H1 (cell line): ENCODE data around the gene NKTR. TPM values are rescaled to one million over a fixed set of nuclear protein-coding genes. Genes with fewer than 3 reads are reported as not detected.

ENCODE experiments used
- CTCF ChIA-PET: fragments of 300-600 bp; sonication (Branson Sonifier 250); formaldehyde crosslinking; loops from one replicate; lab custom pipeline; 2021; ENCODE audit not compliant: partially characterized antibody; lab: Charles Lee
- POLR2A ChIA-PET: fragments of 300-600 bp; sonication (Branson Sonifier 250); formaldehyde crosslinking; loops from one replicate; lab custom pipeline; 2021; ENCODE audit warnings: inconsistent platforms; ENCODE audit not compliant: partially characterized antibody; lab: Charles Lee
- DNase-seq, 2 experiments: peaks; one replicate each; pipeline versions ENCODE4 v3.0.0 to v3.0.0-alpha.2; 2010 to 2022; ENCODE audit warnings: low spot score in 2 of 2, low read depth in 1 of 2, mixed read lengths in 1 of 2
- FAIRE-seq: peaks from 2 replicates; lab custom pipeline; 2011; peaks lifted over from hg19 to GRCh38; lab: Jason Lieb, UNC
- H2AFZ ChIP-seq: 2 replicates; pipeline ENCODE4 v1.8.1; 2012; ENCODE audit warnings: low read length, inconsistent platforms
- H2AK5ac ChIP-seq: 2 replicates; pipeline ENCODE4 v1.6.1; 2013; ENCODE audit warnings: low read depth, low read length
- H2BK120ac ChIP-seq: replicated peaks from 2 replicates; pipeline ENCODE3; 2013; ENCODE audit warnings: low read depth, low read length, inconsistent platforms
- H2BK12ac ChIP-seq: 2 replicates; pipeline ENCODE4 v1.6.1; 2013; ENCODE audit warnings: low read depth, low read length
- H2BK15ac ChIP-seq: 2 replicates; pipeline ENCODE4 v1.6.1; 2013; ENCODE audit warnings: low read length
- H2BK20ac ChIP-seq: 2 replicates; pipeline ENCODE4 v1.6.1; 2013; ENCODE audit warnings: low read length
- H2BK5ac ChIP-seq: 2 replicates; pipeline ENCODE4 v1.6.1; 2013; ENCODE audit warnings: low read depth, low read length
- H3K14ac ChIP-seq: 2 replicates; pipeline ENCODE4 v1.6.1; 2013; ENCODE audit warnings: inconsistent platforms; ENCODE audit not compliant: insufficient read length
- H3K18ac ChIP-seq: 2 replicates; pipeline ENCODE4 v1.6.1; 2013; ENCODE audit warnings: low read length; ENCODE audit errors: extremely low read depth
- H3K23ac ChIP-seq: 2 replicates; pipeline ENCODE4 v1.6.1; 2013; ENCODE audit warnings: inconsistent platforms; ENCODE audit not compliant: insufficient read length
- H3K23me2 ChIP-seq: 2 replicates; pipeline ENCODE4 v1.6.1; 2013; ENCODE audit warnings: low read depth, low read length
- H3K27ac ChIP-seq: 2 replicates; pipeline ENCODE4 v1.6.1; 2011; ENCODE audit warnings: low read depth, low read length, inconsistent platforms
- H3K27me3 ChIP-seq, 4 experiments: replicated peaks in 1 of 4; 1 replicate in 1 of 4; 2 replicates in 3 of 4; pipeline versions ENCODE4 v1.6.1 to v1.8.1; 2011 to 2013; ENCODE audit warnings: low read length in 3 of 4, mild to moderate bottlenecking in 3 of 4, inconsistent platforms in 2 of 4, mixed read lengths in 2 of 4, moderate library complexity in 1 of 4; ENCODE audit not compliant: control insufficient read depth in 3 of 4, insufficient read depth in 3 of 4; ENCODE audit errors: extremely low read depth in 1 of 4
- H3K36me3 ChIP-seq, 4 experiments: 2 replicates each; pipeline versions ENCODE4 v1.6.1 to v1.8.1; 2011 to 2013; ENCODE audit warnings: mild to moderate bottlenecking in 4 of 4, low read length in 3 of 4, moderate library complexity in 2 of 4, control low read depth in 1 of 4, inconsistent platforms in 1 of 4; ENCODE audit not compliant: insufficient read depth in 4 of 4, control insufficient read depth in 2 of 4
- H3K4ac ChIP-seq: replicated peaks from 2 replicates; pipeline ENCODE3; 2013; ENCODE audit warnings: low read length, low read depth, mixed read lengths, inconsistent platforms; ENCODE audit not compliant: insufficient read length
- H3K4me1 ChIP-seq, 4 experiments: replicated peaks in 1 of 4; 1 replicate in 1 of 4; 2 replicates in 3 of 4; pipeline versions ENCODE4 v1.6.1 to v1.8.1; 2011 to 2013; ENCODE audit warnings: low read length in 3 of 4, inconsistent platforms in 2 of 4, mixed read lengths in 1 of 4; ENCODE audit not compliant: insufficient read depth in 4 of 4, control insufficient read depth in 3 of 4
- H3K4me2 ChIP-seq, 2 experiments: 2 replicates each; pipeline versions ENCODE4 v1.6.1 to v1.8.1; 2011 to 2013; ENCODE audit warnings: low read depth in 2 of 2, low read length in 2 of 2, control low read depth in 1 of 2, inconsistent platforms in 1 of 2, mild to moderate bottlenecking in 1 of 2; ENCODE audit not compliant: insufficient read depth in 1 of 2
- H3K4me3 ChIP-seq, 4 experiments: fragments of 200-600, 300-600 bp in 1 of 4; sonication (generic), shearing (Covaris generic), sonication (Bioruptor Twin) in 1 of 4; 2 replicates each; pipeline versions ENCODE4 v1.5.1 to v1.8.1; 2011 to 2016; ENCODE audit warnings: low read length in 4 of 4, low read depth in 3 of 4, control low read depth in 2 of 4, inconsistent platforms in 2 of 4, mild to moderate bottlenecking in 2 of 4, mixed read lengths in 1 of 4, moderate library complexity in 1 of 4; ENCODE audit not compliant: insufficient read depth in 2 of 4; ENCODE audit errors: extremely low read depth in 1 of 4
- H3K56ac ChIP-seq: replicated peaks from 2 replicates; pipeline ENCODE3; 2013; ENCODE audit warnings: low read depth, mild to moderate bottlenecking, mixed read lengths, low read length, inconsistent platforms; ENCODE audit not compliant: insufficient read length
- H3K79me1 ChIP-seq: 2 replicates; pipeline ENCODE4 v1.6.1; 2013; ENCODE audit warnings: low read depth, low read length, control low read depth
- H3K79me2 ChIP-seq, 2 experiments: 2 replicates each; pipeline versions ENCODE4 v1.6.1 to v1.8.1; 2012 to 2013; ENCODE audit warnings: low read length in 2 of 2, mild to moderate bottlenecking in 2 of 2, inconsistent platforms in 1 of 2; ENCODE audit not compliant: insufficient read depth in 2 of 2, control insufficient read depth in 1 of 2
- H3K9ac ChIP-seq, 4 experiments: replicated peaks in 1 of 4; 1 replicate in 1 of 4; 2 replicates in 3 of 4; pipeline versions ENCODE4 v1.6.1 to v1.8.1; 2011 to 2013; ENCODE audit warnings: low read depth in 3 of 4, low read length in 3 of 4, control low read depth in 2 of 4, mild to moderate bottlenecking in 2 of 4, moderate library complexity in 2 of 4, inconsistent platforms in 1 of 4; ENCODE audit errors: extremely low read depth in 1 of 4
- H3K9me3 ChIP-seq, 2 experiments: 2 replicates each; pipeline versions ENCODE4 v1.6.1 to v1.8.1; 2012 to 2013; ENCODE audit warnings: mild to moderate bottlenecking in 2 of 2, moderate library complexity in 2 of 2, control low read depth in 1 of 2, inconsistent platforms in 1 of 2, low read depth in 1 of 2, low read length in 1 of 2, mixed read lengths in 1 of 2; ENCODE audit not compliant: insufficient read depth in 2 of 2
- H4K20me1 ChIP-seq, 2 experiments: replicated peaks in 1 of 2; 2 replicates each; pipeline versions ENCODE3 to v1.8.1; 2011 to 2013; ENCODE audit warnings: inconsistent platforms in 2 of 2, low read length in 2 of 2, mild to moderate bottlenecking in 1 of 2; ENCODE audit not compliant: insufficient read depth in 2 of 2, control insufficient read depth in 1 of 2
- H4K5ac ChIP-seq: 2 replicates; pipeline ENCODE4 v1.6.1; 2013; ENCODE audit warnings: low read length, low read depth, mixed read lengths, inconsistent platforms; ENCODE audit not compliant: insufficient read length
- H4K8ac ChIP-seq: 2 replicates; pipeline ENCODE4 v1.8.0; 2013; ENCODE audit warnings: mild to moderate bottlenecking, moderate library complexity, low read length, inconsistent platforms; ENCODE audit not compliant: insufficient read depth; ENCODE audit errors: extremely low read depth
- H4K91ac ChIP-seq: replicated peaks from 2 replicates; pipeline ENCODE3; 2013; ENCODE audit warnings: low read length, mixed read lengths, inconsistent platforms; ENCODE audit not compliant: insufficient read length
- CBX5 ChIP-seq: fragments of 300-800, 300-1000 bp; sonication (generic); IDR thresholded peaks from 2 replicates; pipeline ENCODE4 v1.7.1; 2016; ENCODE audit warnings: antibody characterized with exemption, low read length, low read depth
- CEBPB ChIP-seq: IDR thresholded peaks from 2 replicates; pipeline ENCODE4 v1.6.1; 2012; ENCODE audit warnings: low read depth, low read length
- E2F6 ChIP-seq: IDR thresholded peaks from 2 replicates; pipeline ENCODE4 v1.6.1; 2012; ENCODE audit warnings: inconsistent platforms
- JUND ChIP-seq: IDR thresholded peaks from 2 replicates; pipeline ENCODE4 v1.6.1; 2011; ENCODE audit warnings: mild to moderate bottlenecking, improper control_type of control experiment, low read length
- KDM1A ChIP-seq: fragments of 200-600, 300-600 bp; sonication (generic); IDR thresholded peaks from 2 replicates; pipeline ENCODE4 v1.7.1; 2016; ENCODE audit warnings: mild to moderate bottlenecking, low read length, borderline replicate concordance
- KDM4A ChIP-seq: IDR thresholded peaks from one replicate; pipeline ENCODE4 v1.7.1; 2012; ENCODE audit warnings: low read depth, mild to moderate bottlenecking, moderate library complexity, low read length, inconsistent platforms; ENCODE audit not compliant: severe bottlenecking
- MAX ChIP-seq: IDR thresholded peaks from 2 replicates; pipeline ENCODE4 v1.6.1; 2012; ENCODE audit warnings: inconsistent platforms
- SP1 ChIP-seq: IDR thresholded peaks from 2 replicates; pipeline ENCODE4 v1.6.1; 2011; ENCODE audit warnings: low read depth, low read length
- SP4 ChIP-seq: IDR thresholded peaks from 2 replicates; pipeline ENCODE4 v1.6.1; 2012; ENCODE audit warnings: low read length, inconsistent platforms
- TAF1 ChIP-seq: IDR thresholded peaks from 2 replicates; pipeline ENCODE4 v1.6.1; 2011; ENCODE audit warnings: mild to moderate bottlenecking, low read depth, low read length
- TAF7 ChIP-seq: optimal IDR thresholded peaks from 2 replicates; pipeline ENCODE3; 2011; ENCODE audit warnings: low read depth, mild to moderate bottlenecking, inconsistent platforms, low read length, moderate library complexity, borderline replicate concordance
- WGBS, 2 experiments: shearing (Covaris generic) in 1 of 2; methylation state at CpG; one replicate each; pipeline versions ENCODE4 v1.1.6 to v1.1.7; 2013 to 2015; ENCODE audit warnings: low lambda C conversion rate in 2 of 2, mixed read lengths in 2 of 2, inconsistent platforms in 1 of 2, low coverage in 1 of 2, missing lambda C conversion rate in 1 of 2; ENCODE audit not compliant: insufficient replicate concordance in 2 of 2, insufficient coverage in 1 of 2, insufficient read length in 1 of 2; ENCODE audit errors: extremely low coverage in 1 of 2, missing lambda C conversion rate in 1 of 2; 5-methylcytosine and 5-hydroxymethylcytosine counted together
- polyA plus RNA-seq, 7 experiments: library from polyadenylated mRNA; depleted of rRNA in 3 of 7; stranded (reverse) in 5 of 7; unstranded in 2 of 7; fragments of >200 nt in 5 of 7; fragments of 200-250 nt in 2 of 7; gene quantifications; 1 replicate in 5 of 7; 2 replicates in 1 of 7; 4 replicates in 1 of 7; pipeline versions ENCODE4 v1.2.1 to v1.2.3, GENCODE V29; 2011 to 2013; ENCODE audit warnings: missing spikeins in 2 of 7, mixed read lengths in 2 of 7
- total RNA-seq: library from RNA; stranded (reverse); fragmentation: NEBNext Ultra II Directional; extraction: Animal tissue kit (Norgen Biotek cat#: 25700); gene quantifications from 2 replicates; pipeline ENCODE4 v1.2.1, GENCODE V29; 2021

NKTR gene
- total and polyA plus RNA-seq, 2 of the 8 experiments (the other 6 are each of a cell fraction or from before 2014, with no cell fraction given), result 24.1 to 62.2 TPM

GRCh38 chr3:42692667-42693529 lies 92.4 kb downstream of the NKTR start:
- POLR2A ChIA-PET, result no interaction called here
- no peak for DNase-seq
- H4K5ac ChIP-seq, result no peak overlapping the region
- TF ChIP-seq CEBPB, result no peak
- no peak for TF ChIP-seq KDM1A
- no peak for TF ChIP-seq SP4
- TF ChIP-seq KDM4A, result no peak
- TF ChIP-seq MAX, result no peak
- no peak for TF ChIP-seq SP1
- TF ChIP-seq CBX5, result no peak
- no peak for TF ChIP-seq E2F6
- no peak for TF ChIP-seq JUND
- TF ChIP-seq TAF1, result no peak
- TF ChIP-seq TAF7, result no peak

More at GRCh38 chr3:42692667-42693529, 92.4 kb downstream of the NKTR start:
- Histone ChIP-seq H3K56ac (no peak overlapping the region), H3K23ac (no peak overlapping the region), H3K27ac (no peak overlapping the region; the same call in 1 of the 2 replicates), H2BK15ac (no peak overlapping the region), H4K20me1 (no peaks in the 10 kb centered on the region), H3K79me1 (no peaks in the 10 kb centered on the region), H3K27me3 (0 out of 7 replicates have a peak, but pooled peaks cover 0 to 2% (median 0%) of the 10 kb centered on the region in 4 experiments), H3K9ac (no peak overlapping the region), H3K36me3 (no peaks in the 10 kb centered on the region), H4K8ac (no peak overlapping the region; the same call in 1 of the 2 replicates), H2BK12ac (no peak overlapping the region), H3K23me2 (no peaks in the 10 kb centered on the region), H3K9me3 (no peaks in the 10 kb centered on the region), H3K79me2 (no peaks in the 10 kb centered on the region), H3K18ac (no peak overlapping the region), H2BK120ac (no peak overlapping the region), H3K4me1 (peaks cover 0 to 10% (median 4%) of the 10 kb centered on the region in 4 experiments; a peak in 4 of 7 replicates), H2AK5ac (no peak overlapping the region), H2AFZ (no peak overlapping the region), H3K4me2 (no peak overlapping the region), H3K4ac (no peak overlapping the region), H2BK20ac (no peak overlapping the region), H3K14ac (no peak overlapping the region), H3K4me3 (no peak overlapping the region), H2BK5ac (no peak overlapping the region), H4K91ac (no peak overlapping the region)
- CTCF ChIA-PET, result interaction anchor here (0.7 to 1.2 kb wide), 3 partner anchors 7 to 52 kb away, joined by 3 to 4 read pairs (median 4); partner anchors contain the start of gene KLHL40
- FAIRE-seq, result no peak
- 90% methylated on average over 15 of the region's 17 CpGs; no CpG with 5 or more reads in 1 of the 2 experiments for WGBS, 2 experiments
